ENCODE measurements around the gene CELA2B. TPM values are rescaled to one million over a fixed set of nuclear protein-coding genes. Genes with fewer than 3 reads are reported as not detected.
A peak's percentile ranks its signal among the peaks of the same experiment; 100 is the strongest.

Gene CELA2B
- total and polyA plus RNA-seq, 9 donors: 0.33 to 0.46 (median 0.36) TPM; not detected in 6

DNA sequence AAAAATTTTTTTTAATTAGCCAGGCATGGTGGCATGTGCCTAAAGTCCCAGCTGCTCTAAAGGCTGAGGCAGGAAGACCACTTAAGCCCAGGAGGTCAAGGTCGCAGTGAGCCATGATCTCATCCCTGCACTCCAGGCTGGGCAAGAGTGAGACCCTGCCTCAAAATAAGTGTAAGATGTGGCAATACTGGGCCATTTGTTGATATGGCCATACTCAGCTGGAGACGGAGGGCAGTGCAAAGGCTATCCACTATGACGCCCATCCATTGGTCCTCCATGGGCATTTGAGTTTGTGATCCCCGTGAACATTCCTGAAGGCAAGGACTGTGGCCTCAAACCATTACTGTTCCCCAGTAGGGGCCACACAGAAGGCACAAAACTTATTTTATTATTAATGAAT is 46.6 kb downstream of the CELA2B start:
- H3K27ac ChIP-seq: peak overlapping the region in 1 of 2 donors; percentile 97
- DNase-seq: peak in 4 of 5 donors; percentile 21 to 48 (median 44)

DNA sequence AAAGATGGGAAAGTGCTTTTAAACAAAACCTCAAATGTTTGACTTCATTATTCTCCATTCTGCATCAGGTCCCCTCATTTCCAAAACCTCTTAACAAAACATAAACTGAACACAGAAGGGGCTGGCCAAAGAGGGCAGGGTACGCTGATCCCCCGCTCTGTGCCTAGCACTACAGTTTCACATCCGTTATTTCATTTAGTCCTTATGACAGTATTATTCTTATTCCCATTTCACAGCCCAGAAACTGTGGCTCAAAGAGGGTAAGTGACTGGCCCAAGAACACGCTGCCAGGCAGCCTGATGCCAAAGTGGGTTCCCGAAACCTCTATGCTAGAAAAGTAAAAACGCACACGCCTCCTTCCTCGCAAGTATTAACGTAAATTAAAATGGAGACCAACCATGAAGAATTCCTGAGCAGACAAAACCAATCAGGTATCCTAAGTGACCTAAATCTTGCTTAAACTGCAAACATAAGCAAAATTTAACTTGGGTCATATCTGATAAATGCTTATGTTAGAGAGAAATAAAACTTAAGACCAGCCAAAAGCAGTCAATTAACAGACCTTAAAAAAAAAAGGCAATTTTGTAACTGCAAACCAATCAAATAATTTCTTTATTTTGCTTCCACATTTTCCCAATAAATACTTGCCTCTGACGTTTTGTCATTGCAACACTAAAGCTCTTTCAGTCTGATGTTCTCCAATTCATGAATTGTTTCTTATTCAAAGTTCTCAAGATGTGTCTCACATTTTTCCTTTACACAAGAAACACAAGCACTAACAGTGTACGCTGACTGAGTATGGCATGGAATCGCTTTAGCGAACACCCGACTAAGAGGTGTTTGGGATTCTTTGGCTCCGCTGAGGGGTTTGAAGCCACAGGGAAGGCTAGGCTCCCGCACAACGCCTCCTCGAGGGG is 47.5 kb downstream of the CELA2B start:
- 38 to 47% (median 42%) methylated on average over 15 to 18 of the region's 18 CpGs for whole genome bisulfite sequencing, 3 donors
- H3K27me3 ChIP-seq: no peaks in the 10 kb centered on the region
- peak in 4 of 5 donors; percentile 41 to 49 (median 43) for DNase-seq
- H3K36me3 ChIP-seq: no peaks in the 10 kb centered on the region
- H3K9me3 ChIP-seq: no peaks in the 10 kb centered on the region
- H3K27ac ChIP-seq: peak overlapping the region; percentile 86 to 97
- peak overlapping the region; percentile 77 for H3K4me3 ChIP-seq
- TF ChIP-seq EP300 (IDR thresholded peaks at IDR 0.05) (no peak), POLR2A (IDR thresholded peaks at IDR 0.05) (no peak)
- TF ChIP-seq, protein P1, sequence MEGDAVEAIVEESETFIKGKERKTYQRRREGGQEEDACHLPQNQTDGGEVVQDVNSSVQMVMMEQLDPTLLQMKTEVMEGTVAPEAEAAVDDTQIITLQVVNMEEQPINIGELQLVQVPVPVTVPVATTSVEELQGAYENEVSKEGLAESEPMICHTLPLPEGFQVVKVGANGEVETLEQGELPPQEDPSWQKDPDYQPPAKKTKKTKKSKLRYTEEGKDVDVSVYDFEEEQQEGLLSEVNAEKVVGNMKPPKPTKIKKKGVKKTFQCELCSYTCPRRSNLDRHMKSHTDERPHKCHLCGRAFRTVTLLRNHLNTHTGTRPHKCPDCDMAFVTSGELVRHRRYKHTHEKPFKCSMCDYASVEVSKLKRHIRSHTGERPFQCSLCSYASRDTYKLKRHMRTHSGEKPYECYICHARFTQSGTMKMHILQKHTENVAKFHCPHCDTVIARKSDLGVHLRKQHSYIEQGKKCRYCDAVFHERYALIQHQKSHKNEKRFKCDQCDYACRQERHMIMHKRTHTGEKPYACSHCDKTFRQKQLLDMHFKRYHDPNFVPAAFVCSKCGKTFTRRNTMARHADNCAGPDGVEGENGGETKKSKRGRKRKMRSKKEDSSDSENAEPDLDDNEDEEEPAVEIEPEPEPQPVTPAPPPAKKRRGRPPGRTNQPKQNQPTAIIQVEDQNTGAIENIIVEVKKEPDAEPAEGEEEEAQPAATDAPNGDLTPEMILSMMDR (IDR thresholded peaks at IDR 0.05): no peak
- peaks cover 4% of the 10 kb centered on the region for H3K4me1 ChIP-seq (ENCODE audit: insufficient read depth)
- intact Hi-C loops (cut with DNase I): loop anchor here in 1 of 4 donors (5.0 kb wide), 1 partner anchor 654 kb away; no protein-coding TSS in a partner anchor

More for the DNA sequence above, 46.6 kb downstream of the CELA2B start:
- Histone ChIP-seq H3K4me1 (ENCODE audit: insufficient read depth) (peaks cover 4% of the 10 kb centered on the region), H3K9me3 (no peaks in the 10 kb centered on the region), H3K4me3 (no peak overlapping the region), H3K36me3 (no peaks in the 10 kb centered on the region), H3K27me3 (no peaks in the 10 kb centered on the region)
- 95 to 99% (median 96%) methylated on average over 4 of the region's 4 CpGs for WGBS, 3 donors
- TF ChIP-seq, protein P1 (IDR thresholded peaks at IDR 0.05): no peak
- TF ChIP-seq POLR2A (IDR thresholded peaks at IDR 0.05) (no peak), EP300 (IDR thresholded peaks at IDR 0.05) (no peak)
- intact Hi-C loops (cut with DNase I): loop anchor here in 1 of 4 donors (5.0 kb wide), 1 partner anchor 655 kb away; no protein-coding TSS in a partner anchor

DNA sequence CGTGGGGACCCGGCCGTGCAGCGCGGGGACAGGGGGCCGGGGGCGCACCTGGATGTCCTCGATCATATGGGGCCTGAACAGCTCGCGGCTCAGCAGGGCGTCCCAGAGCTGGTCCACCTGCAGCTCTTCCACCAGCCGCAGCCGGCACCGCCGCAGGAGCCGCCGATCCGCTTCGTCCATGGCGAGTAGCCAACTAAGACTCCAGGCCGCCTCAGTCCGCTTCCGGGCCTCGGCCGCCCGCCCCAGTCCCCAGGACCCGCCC is 48.0 kb downstream of the CELA2B start, which contains the start of gene CASP9:
Gene CASP9 (minus strand): TSS at position 195 of the 262 bp plus-strand sequence. CDS start 15 bp downstream, at position 180.
- intact Hi-C loops (cut with DNase I): loop anchor here in 1 of 4 donors (5.0 kb wide), 1 partner anchor 653 kb away; no protein-coding TSS in a partner anchor
- H3K4me3 ChIP-seq: peak within 1 kb of the TSS; percentile 77
- no peaks in the 10 kb centered on the region for H3K36me3 ChIP-seq
- H3K4me1 ChIP-seq (ENCODE audit: insufficient read depth): peaks cover 4% of the 10 kb centered on the region
- WGBS, 3 donors: 0 to 5% (median 1%) methylated on average over 4 to 27 of the region's 27 CpGs
- TF ChIP-seq, protein P1 (IDR thresholded peaks at IDR 0.05): no peak
- TF ChIP-seq POLR2A (IDR thresholded peaks at IDR 0.05) (peak; percentile 20), EP300 (IDR thresholded peaks at IDR 0.05) (no peak)
- no peaks in the 10 kb centered on the region for H3K9me3 ChIP-seq
- H3K27ac ChIP-seq: peak within 1 kb of the TSS; percentile 97
- H3K27me3 ChIP-seq: no peaks in the 10 kb centered on the region
- no peak for DNase-seq

DNA sequence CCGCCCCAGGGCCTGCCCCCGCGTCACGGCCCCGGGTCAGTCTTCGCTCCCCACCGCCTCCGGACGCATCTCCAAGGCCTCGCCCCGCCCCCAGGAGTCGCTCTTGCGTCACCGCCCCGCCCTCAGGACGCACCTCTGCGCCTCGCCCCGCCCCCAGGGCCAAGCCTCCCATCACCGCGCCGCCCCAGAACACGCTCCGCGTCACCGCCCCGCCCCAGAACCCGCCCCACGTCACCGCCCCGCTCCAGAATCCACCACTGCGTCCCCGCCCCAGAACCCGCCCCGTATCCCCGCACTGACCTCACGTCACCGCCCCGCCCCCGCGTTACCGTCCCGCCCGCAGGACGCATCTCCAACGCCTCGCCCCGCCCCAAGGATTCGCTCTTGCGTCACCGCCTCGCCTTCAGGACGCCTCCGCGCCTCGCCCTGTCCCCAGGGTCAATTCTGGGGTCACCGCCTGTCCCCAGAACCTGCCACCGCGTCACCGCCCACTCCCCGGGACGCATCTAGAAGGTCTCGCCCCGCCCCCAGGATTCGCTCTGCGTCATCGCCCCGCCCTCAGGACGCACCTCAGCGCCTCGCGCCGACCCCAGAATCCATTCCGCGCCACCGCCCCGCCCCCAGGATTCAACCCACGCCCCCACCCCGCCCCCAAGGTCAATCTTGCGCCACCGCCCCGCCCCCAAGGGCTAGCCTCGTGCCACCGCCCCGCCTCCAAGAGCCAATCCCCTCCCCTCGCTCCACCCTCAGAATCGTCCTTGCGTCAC is 48.6 kb downstream of the CELA2B start:
- peaks cover 4% of the 10 kb centered on the region for H3K4me1 ChIP-seq (ENCODE audit: insufficient read depth)
- TF ChIP-seq POLR2A (IDR thresholded peaks at IDR 0.05) (no peak), EP300 (IDR thresholded peaks at IDR 0.05) (peak; percentile 88)
- intact Hi-C loops (cut with DNase I): loop anchor here in 1 of 4 donors (5.0 kb wide), 2 partner anchors 158 to 653 kb away; partner anchors contain the start of gene PLEKHM2

More for the DNA sequence above, 48.6 kb downstream of the CELA2B start:
- peak; percentile 100 for DNase-seq
- H3K4me3 ChIP-seq: peak overlapping the region; percentile 77
- no peaks in the 10 kb centered on the region for H3K36me3 ChIP-seq
- no peaks in the 10 kb centered on the region for H3K27me3 ChIP-seq
- WGBS, 3 donors: 1 to 3% (median 2%) methylated on average over 38 to 87 of the region's 88 CpGs
- H3K27ac ChIP-seq: peak overlapping the region; percentile 97
- H3K9me3 ChIP-seq: no peaks in the 10 kb centered on the region
